Osteoblast (primary cell): ENCODE measurements around the gene BLOC1S3. TPM values are rescaled to one million over a fixed set of nuclear protein-coding genes. Genes with fewer than 3 reads are reported as not detected.
A peak's percentile ranks its signal among the peaks of the same experiment; 100 is the strongest.

Experiments
- DNase-seq: peaks from one replicate; pipeline ENCODE4 v3.0.0; 2011; ENCODE audit warnings: low spot score, mixed read lengths; ENCODE audit not compliant: insufficient read length; ENCODE audit errors: missing footprints
- H2AFZ ChIP-seq: 2 replicates; pipeline ENCODE4 v1.6.0; 2011; ENCODE audit warnings: mild to moderate bottlenecking, low read length
- H3K27ac ChIP-seq: 2 replicates; pipeline ENCODE4 v1.5.1; 2011; ENCODE audit warnings: mild to moderate bottlenecking, low read depth, low read length, moderate library complexity
- H3K27me3 ChIP-seq: 2 replicates; pipeline ENCODE4 v1.6.0; 2012; ENCODE audit warnings: mild to moderate bottlenecking, control low read depth, inconsistent platforms, low read length, moderate library complexity; ENCODE audit not compliant: insufficient read depth
- H3K36me3 ChIP-seq: 2 replicates; pipeline ENCODE4 v1.5.1; 2011; ENCODE audit warnings: mild to moderate bottlenecking, low read length, control low read depth, moderate library complexity; ENCODE audit not compliant: insufficient read depth
- H3K4me1 ChIP-seq: 2 replicates; pipeline ENCODE4 v1.5.1; 2011; ENCODE audit warnings: mild to moderate bottlenecking, low read length, control low read depth, moderate library complexity; ENCODE audit not compliant: insufficient read depth
- H3K4me2 ChIP-seq: 2 replicates; pipeline ENCODE4 v1.6.0; 2011; ENCODE audit warnings: mild to moderate bottlenecking, low read length; ENCODE audit not compliant: insufficient read depth
- H3K4me3 ChIP-seq: fragments of 200-600 bp; sonication (generic); 3 replicates; pipeline ENCODE4 v1.5.1; 2012; ENCODE audit warnings: mild to moderate bottlenecking, low read length, inconsistent platforms; ENCODE audit not compliant: insufficient read depth
- H3K79me2 ChIP-seq: 2 replicates; pipeline ENCODE4 v1.6.0; 2012; ENCODE audit warnings: mild to moderate bottlenecking, low read length, control low read depth, inconsistent platforms; ENCODE audit not compliant: insufficient read depth
- H3K9me3 ChIP-seq: 2 replicates; pipeline ENCODE4 v1.5.1; 2011; ENCODE audit warnings: low read depth, low read length, control low read depth
- H4K20me1 ChIP-seq: 2 replicates; pipeline ENCODE4 v1.6.0; 2012; ENCODE audit warnings: mild to moderate bottlenecking, low read length, control low read depth; ENCODE audit not compliant: insufficient read depth
- CTCF ChIP-seq: IDR thresholded peaks from 2 replicates; pipeline ENCODE4 v1.5.1; 2011; ENCODE audit warnings: mild to moderate bottlenecking, low read depth, low read length, moderate library complexity; ENCODE audit errors: extremely low read depth
- total RNA-seq: library from RNA; depleted of rRNA; stranded (reverse); fragments of >200 nt; gene quantifications from 2 replicates; pipeline ENCODE4 v1.2.3, GENCODE V29; 2012

The BLOC1S3 gene
- total RNA-seq, 1 donor, result 7.2 TPM

GRCh38 chr19:45163156-45163555 lies 15.4 kb upstream of the BLOC1S3 start:
- no peaks in the 10 kb centered on the region for H4K20me1 ChIP-seq
- H3K79me2 ChIP-seq, result no peaks in the 10 kb centered on the region
- DNase-seq, result peak; percentile 80
- no peak for TF ChIP-seq CTCF
- H3K9me3 ChIP-seq, result no peaks in the 10 kb centered on the region
- H3K27me3 ChIP-seq, result peaks cover 17% of the 10 kb centered on the region
- no peak overlapping the region for H3K4me3 ChIP-seq
- no peaks in the 10 kb centered on the region for H3K36me3 ChIP-seq
- H3K4me2 ChIP-seq, result no peak overlapping the region
- H2AFZ ChIP-seq, result no peak overlapping the region
- H3K4me1 ChIP-seq, result peaks cover 8% of the 10 kb centered on the region
- H3K27ac ChIP-seq, result no peak overlapping the region

- Histone ChIP-seq H3K36me3 (no peaks in the 10 kb centered on the region), H3K27ac (no peak overlapping the region), H3K4me2 (no peak overlapping the region), H2AFZ (no peak overlapping the region), H3K79me2 (no peaks in the 10 kb centered on the region), H4K20me1 (no peaks in the 10 kb centered on the region), H3K4me3 (no peak overlapping the region), H3K27me3 (peaks cover 17% of the 10 kb centered on the region), H3K9me3 (no peaks in the 10 kb centered on the region), H3K4me1 (peaks cover 8% of the 10 kb centered on the region)
- peak; percentile 71 for DNase-seq
- TF ChIP-seq CTCF, result no peak
Measured at GRCh38 chr19:45163751-45164460, 14.7 kb upstream of the BLOC1S3 start.

GRCh38 chr19:45164577-45165335 lies 13.8 kb upstream of the BLOC1S3 start:
- no peaks in the 10 kb centered on the region for H3K36me3 ChIP-seq
- peaks cover 17% of the 10 kb centered on the region for H3K27me3 ChIP-seq
- no peak for TF ChIP-seq CTCF
- peak; percentile 95 for DNase-seq
- H3K9me3 ChIP-seq, result no peaks in the 10 kb centered on the region
- peak overlapping the region; percentile 13 for H3K4me3 ChIP-seq
- H3K27ac ChIP-seq, result no peak overlapping the region
- no peaks in the 10 kb centered on the region for H3K79me2 ChIP-seq
- H3K4me2 ChIP-seq, result no peak overlapping the region
- H4K20me1 ChIP-seq, result no peaks in the 10 kb centered on the region
- peaks cover 8% of the 10 kb centered on the region for H3K4me1 ChIP-seq
- peak overlapping the region; percentile 59 for H2AFZ ChIP-seq

GRCh38 chr19:45166723-45167252 lies 11.8 kb upstream of the BLOC1S3 start:
- no peaks in the 10 kb centered on the region for H3K36me3 ChIP-seq
- H3K9me3 ChIP-seq, result no peaks in the 10 kb centered on the region
- H3K4me1 ChIP-seq, result peaks cover 8% of the 10 kb centered on the region
- H2AFZ ChIP-seq, result no peak overlapping the region
- H3K27ac ChIP-seq, result no peak overlapping the region
- no peak overlapping the region for H3K4me3 ChIP-seq
- no peaks in the 10 kb centered on the region for H3K79me2 ChIP-seq
- H4K20me1 ChIP-seq, result no peaks in the 10 kb centered on the region
- H3K4me2 ChIP-seq, result no peak overlapping the region
- peak; percentile 61 for DNase-seq
- H3K27me3 ChIP-seq, result peaks cover 2% of the 10 kb centered on the region
- no peak for TF ChIP-seq CTCF
